GM12873 (cell line): ENCODE measurements around the gene LRRC36.

Experiments used
- TF ChIP-seq, protein P1 (sequence below): IDR thresholded peaks from 2 replicates; pipeline ENCODE4 v1.5.1; 2012; ENCODE audit warnings: low read depth, mild to moderate bottlenecking, moderate library complexity, low read length, control low read depth; ENCODE audit not compliant: insufficient read depth; ENCODE audit errors: missing control alignments

The LRRC36 gene

DNA sequence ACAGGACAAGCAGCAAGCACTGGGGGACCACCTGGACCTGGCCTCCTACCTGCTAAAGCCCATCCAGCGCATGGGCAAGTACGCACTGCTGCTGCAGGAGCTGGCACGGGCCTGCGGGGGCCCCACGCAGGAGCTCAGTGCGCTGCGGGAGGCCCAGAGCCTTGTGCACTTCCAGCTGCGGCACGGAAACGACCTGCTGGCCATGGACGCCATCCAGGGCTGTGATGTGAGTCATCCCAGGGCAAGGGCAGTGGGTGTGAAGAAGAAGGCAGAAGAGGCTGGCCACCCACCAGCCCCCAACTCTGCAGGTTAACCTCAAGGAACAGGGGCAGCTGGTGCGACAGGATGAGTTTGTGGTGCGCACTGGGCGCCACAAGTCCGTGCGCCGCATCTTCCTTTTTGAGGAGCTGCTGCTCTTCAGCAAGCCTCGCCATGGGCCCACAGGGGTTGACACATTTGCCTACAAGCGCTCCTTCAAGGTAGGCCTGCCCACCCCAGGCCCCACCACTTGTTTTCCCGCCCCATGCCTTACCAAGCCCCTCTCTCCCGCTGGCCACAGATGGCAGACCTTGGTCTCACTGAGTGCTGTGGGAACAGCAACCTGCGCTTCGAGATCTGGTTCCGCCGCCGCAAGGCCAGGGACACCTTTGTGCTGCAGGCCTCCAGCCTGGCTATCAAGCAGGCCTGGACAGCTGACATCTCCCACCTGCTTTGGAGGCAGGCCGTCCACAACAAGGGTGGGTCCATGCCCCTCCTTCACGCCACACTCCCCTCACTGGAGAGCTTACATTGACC lies 40.0 kb upstream of the LRRC36 start:
- TF ChIP-seq, protein P1, sequence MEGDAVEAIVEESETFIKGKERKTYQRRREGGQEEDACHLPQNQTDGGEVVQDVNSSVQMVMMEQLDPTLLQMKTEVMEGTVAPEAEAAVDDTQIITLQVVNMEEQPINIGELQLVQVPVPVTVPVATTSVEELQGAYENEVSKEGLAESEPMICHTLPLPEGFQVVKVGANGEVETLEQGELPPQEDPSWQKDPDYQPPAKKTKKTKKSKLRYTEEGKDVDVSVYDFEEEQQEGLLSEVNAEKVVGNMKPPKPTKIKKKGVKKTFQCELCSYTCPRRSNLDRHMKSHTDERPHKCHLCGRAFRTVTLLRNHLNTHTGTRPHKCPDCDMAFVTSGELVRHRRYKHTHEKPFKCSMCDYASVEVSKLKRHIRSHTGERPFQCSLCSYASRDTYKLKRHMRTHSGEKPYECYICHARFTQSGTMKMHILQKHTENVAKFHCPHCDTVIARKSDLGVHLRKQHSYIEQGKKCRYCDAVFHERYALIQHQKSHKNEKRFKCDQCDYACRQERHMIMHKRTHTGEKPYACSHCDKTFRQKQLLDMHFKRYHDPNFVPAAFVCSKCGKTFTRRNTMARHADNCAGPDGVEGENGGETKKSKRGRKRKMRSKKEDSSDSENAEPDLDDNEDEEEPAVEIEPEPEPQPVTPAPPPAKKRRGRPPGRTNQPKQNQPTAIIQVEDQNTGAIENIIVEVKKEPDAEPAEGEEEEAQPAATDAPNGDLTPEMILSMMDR, result no peak

DNA sequence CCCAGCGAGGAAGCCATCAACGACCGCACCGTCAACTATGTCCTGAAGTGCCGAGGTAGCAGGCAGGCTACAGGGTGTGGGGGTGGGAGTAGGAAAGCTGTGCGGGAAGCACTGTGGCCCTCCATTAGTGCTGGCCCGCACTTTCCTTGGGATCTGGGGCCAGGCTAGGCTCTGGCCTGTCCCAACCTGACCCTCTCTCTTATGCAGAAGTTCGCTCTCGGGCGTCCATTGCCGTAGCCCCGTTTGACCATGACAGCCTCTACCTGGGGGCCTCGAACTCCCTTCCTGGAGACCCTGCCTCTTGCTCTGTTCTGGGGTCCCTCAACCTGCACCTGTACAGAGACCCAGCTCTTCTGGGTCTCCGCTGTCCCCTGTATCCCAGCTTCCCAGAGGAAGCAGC lies 38.7 kb upstream of the LRRC36 start:
- TF ChIP-seq, protein P1, result no peak

DNA sequence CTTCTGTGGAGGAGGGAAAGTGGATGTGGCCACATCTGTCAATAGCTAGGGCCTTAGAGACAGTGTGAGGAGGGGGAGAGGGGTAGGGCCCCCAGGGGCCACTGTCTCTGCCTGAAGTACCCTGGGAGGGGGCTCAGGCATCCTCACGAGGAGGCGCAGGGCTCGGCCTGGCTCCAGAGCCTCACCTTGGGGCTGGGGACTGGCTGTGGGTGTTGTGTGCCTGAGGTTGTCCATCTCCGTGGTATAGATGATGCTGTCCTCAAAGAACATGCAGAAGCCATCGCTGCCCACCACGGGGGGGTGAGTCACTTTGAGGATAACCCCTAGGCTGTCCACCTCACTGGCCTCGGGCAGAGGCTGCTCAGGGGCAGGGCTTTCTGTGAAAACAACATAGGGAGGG lies 35.2 kb upstream of the LRRC36 start:
- TF ChIP-seq, protein P1, result no peak

DNA sequence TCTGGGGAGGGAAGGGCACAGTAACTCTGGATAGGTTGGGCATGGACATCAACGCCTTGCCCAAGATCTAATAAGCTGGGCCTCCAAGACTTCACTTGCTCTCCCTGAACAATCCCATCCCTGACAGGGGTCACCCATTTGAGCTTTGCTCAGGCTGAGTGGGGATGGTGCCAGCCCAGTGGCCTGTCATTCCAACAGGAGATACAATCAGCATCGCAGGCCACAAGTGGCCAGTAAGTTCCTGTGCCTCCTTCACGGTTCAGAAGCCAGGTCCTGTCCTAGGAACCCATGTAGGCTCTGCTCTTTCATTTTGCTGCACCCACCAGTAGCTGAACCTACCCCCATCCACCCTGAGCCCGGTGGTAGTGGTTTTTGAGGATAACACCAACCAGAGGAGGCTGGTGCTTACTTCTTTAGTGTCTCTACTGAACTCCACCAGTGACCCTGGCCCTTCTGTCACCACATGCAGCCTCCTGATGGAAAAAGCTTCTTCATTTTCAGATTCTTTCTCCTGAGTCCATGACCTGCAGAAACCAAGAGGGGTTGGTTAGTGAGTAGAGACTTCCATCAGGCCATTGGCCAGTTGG lies 32.4 kb upstream of the LRRC36 start:
- TF ChIP-seq, protein P1, result no peak

DNA sequence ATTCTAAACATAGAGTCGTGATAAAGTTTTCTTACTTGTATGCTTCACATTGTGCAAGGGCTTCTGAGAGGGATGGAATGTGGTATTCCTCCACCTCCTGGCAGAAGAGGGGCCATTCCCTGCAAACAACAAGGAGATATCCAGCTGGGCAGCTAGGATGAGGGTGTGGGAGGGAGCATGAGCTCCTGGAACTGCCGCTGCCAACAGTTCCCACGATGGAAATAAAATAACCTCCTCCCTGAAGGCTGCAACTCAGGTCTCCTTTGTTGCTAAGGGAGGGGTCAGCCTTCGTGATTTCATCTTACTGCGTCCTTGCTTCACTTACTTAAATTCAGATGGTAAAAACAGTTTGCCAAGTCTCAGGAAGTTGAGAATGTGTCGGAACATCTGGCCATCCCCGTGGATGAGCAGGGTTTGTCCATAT lies 31.7 kb upstream of the LRRC36 start:
- TF ChIP-seq, protein P1, result no peak

DNA sequence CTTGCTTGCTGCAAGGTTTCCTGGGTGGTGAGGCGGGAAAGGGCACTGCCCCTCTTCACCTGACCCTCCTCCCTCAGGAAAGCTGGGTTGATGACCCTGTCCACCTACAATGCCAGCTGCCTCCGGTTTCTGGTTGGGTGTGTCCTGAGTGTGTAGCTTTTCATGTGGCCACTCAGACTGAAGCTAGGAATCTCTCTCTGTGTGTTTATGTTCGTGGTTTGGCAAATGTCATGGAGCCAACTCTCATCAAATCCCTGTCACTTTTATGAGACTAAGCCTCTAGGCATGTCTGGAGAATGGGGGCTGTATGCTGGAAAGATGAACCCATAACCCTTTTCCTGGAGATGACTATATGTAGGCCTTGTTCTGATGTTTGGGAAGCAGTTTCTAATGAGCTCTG lies 30.2 kb upstream of the LRRC36 start:
- TF ChIP-seq, protein P1, result no peak

DNA sequence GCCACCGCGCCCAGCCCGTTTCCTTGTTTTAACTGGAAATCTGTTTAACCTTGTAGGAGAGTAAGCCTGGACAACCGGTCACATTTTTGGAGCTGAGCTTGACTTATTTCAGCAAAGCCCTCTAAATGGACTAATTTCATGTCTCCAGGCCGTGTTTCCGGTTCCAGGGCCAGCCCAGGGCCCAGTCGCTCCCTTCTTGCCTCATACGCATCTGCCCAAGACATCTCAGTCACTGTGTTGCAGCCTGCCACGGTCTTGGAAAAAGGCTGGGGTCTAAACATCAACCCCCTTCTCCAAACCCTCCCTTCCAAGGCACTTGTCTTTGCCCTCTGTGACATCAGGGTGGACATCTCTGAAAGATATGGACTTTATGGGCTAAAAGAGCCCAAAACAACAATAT lies 28.3 kb upstream of the LRRC36 start:
- TF ChIP-seq, protein P1, result no peak
